Common myeloid progenitor, CD34-positive (primary cell): ENCODE measurements around the gene MLF2.

Source experiments
- CTCF ChIA-PET: fragments of 350-600 bp; sonication (Branson Sonifier 250); formaldehyde crosslinking; loops from one replicate; lab custom pipeline; 2021; ENCODE audit warnings: antibody characterized with exemption; lab: Charles Lee
- POLR2A ChIA-PET: fragments of 350-600 bp; sonication (Branson Sonifier 250); formaldehyde crosslinking; loops from one replicate; lab custom pipeline; 2021; ENCODE audit warnings: antibody characterized with exemption; lab: Charles Lee
- DNase-seq, 3 donors: peaks; one replicate each; pipeline versions ENCODE4 v3.0.0 to v3.0.0-alpha.2; 2013
- H3K27ac ChIP-seq, 2 experiments: 1 replicate in 1 of 2; 2 replicates in 1 of 2; pipeline ENCODE4 v1.7.0; 2013; ENCODE audit warnings: inconsistent platforms in 2 of 2, low read length in 2 of 2, mild to moderate bottlenecking in 2 of 2, low read depth in 1 of 2, moderate library complexity in 1 of 2; ENCODE audit not compliant: severe bottlenecking in 2 of 2, insufficient read depth in 1 of 2, poor library complexity in 1 of 2
- H3K27me3 ChIP-seq, 5 experiments: replicated peaks in 2 of 5; 1 replicate in 3 of 5; 2 replicates in 2 of 5; pipeline versions ENCODE4 v1.6.1 to v1.7.0; 2013; ENCODE audit warnings: low read length in 4 of 5, mild to moderate bottlenecking in 2 of 5, moderate library complexity in 2 of 5, inconsistent platforms in 1 of 5; ENCODE audit not compliant: insufficient read depth in 5 of 5, control insufficient read depth in 4 of 5
- H3K36me3 ChIP-seq, 4 experiments: 1 replicate in 2 of 4; 2 replicates in 2 of 4; pipeline versions ENCODE4 v1.6.1 to v1.7.0; 2013; ENCODE audit warnings: low read length in 3 of 4, control low read depth in 1 of 4, mild to moderate bottlenecking in 1 of 4; ENCODE audit not compliant: control insufficient read depth in 4 of 4, insufficient read depth in 4 of 4
- H3K4me1 ChIP-seq, 4 experiments: 1 replicate in 3 of 4; 2 replicates in 1 of 4; pipeline versions ENCODE4 v1.6.1 to v1.7.1; 2013; ENCODE audit warnings: low read length in 3 of 4, mild to moderate bottlenecking in 3 of 4, control low read depth in 1 of 4, inconsistent platforms in 1 of 4, moderate library complexity in 1 of 4; ENCODE audit not compliant: control insufficient read depth in 4 of 4, insufficient read depth in 4 of 4; ENCODE audit errors: control extremely low read depth in 1 of 4
- H3K4me3 ChIP-seq, 7 experiments: 1 replicate in 4 of 7; 2 replicates in 3 of 7; pipeline versions ENCODE4 v1.5.1 to v1.7.0; 2013; ENCODE audit warnings: mild to moderate bottlenecking in 7 of 7, low read length in 6 of 7, moderate library complexity in 6 of 7, inconsistent platforms in 2 of 7, low read depth in 2 of 7, control low read depth in 1 of 7; ENCODE audit not compliant: insufficient read depth in 4 of 7, control insufficient read depth in 1 of 7; ENCODE audit errors: extremely low read depth in 1 of 7
- H3K9me3 ChIP-seq, 5 experiments: 1 replicate in 4 of 5; 2 replicates in 1 of 5; pipeline versions ENCODE4 v1.6.1 to v1.7.1; 2013; ENCODE audit warnings: low read length in 4 of 5, mild to moderate bottlenecking in 2 of 5, inconsistent platforms in 1 of 5, low read depth in 1 of 5, moderate library complexity in 1 of 5; ENCODE audit not compliant: control insufficient read depth in 4 of 5, insufficient read depth in 2 of 5; ENCODE audit errors: control extremely low read depth in 1 of 5
- WGBS: methylation state at CpG from one replicate; pipeline ENCODE4 v1.1.5; 2013; ENCODE audit not compliant: insufficient coverage; 5-methylcytosine and 5-hydroxymethylcytosine counted together

Gene MLF2

DNA sequence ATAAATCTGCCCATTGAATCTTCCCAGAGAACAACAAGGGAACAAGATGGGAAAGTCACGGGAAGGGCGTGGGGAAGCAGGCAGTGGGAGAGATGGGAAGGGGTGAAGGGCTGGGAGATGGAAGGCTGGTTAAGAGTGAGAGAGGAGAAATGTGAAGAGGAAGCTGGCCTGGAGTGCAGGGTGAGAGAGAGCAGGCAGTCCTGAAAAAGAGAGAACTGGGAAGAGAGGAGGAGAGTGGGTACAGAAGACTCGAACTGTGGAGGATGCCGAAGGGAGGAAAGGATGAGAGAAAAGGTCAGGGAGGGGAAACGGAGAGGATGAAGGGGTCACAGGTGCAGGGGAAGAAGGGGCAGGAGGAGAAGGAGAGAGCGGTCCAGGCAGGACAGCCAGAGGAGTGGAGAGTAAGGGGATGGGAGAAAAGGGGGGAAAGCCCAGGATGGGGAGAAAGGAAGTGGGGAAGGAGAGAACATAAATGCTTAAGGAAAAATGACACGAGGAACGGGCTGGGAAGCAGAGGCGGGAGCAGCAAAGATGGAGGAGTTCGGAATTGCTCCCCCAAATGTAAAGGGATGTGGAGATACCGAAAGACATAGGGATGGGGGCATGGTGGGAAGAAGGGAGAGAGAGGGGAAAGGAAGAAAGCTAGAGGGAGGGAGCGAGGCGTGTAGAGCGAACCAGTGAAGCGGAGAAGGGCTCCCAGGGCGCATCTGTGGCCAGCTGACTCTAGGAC is 53.5 kb downstream of the MLF2 start:
- Histone ChIP-seq H3K9me3 (peaks cover 0 to 3% (median 0%) of the 10 kb centered on the region in 5 experiments), H3K27ac (no peak overlapping the region), H3K4me3 (peak overlapping the region in 1 of 7 experiments; percentile 55), H3K4me1 (peaks cover 0 to 20% (median 12%) of the 10 kb centered on the region in 4 experiments), H3K27me3 (peaks cover 2 to 71% (median 34%) of the 10 kb centered on the region in 5 experiments), H3K36me3 (no peaks in the 10 kb centered on the region)
- ChIA-PET POLR2A (interaction anchor here (0.8 kb wide), 1 partner anchor 24 kb away, joined by 3 read pairs; the partner anchor contains the start of gene COPS7A), CTCF (interaction anchor here (1.3 to 1.6 kb wide), 4 partner anchors 8 to 84 kb away, joined by 4 to 6 read pairs (median 4); no protein-coding TSS in a partner anchor)
- 39% methylated on average over 12 of the region's 16 CpGs for WGBS
- DNase-seq = no peak

DNA sequence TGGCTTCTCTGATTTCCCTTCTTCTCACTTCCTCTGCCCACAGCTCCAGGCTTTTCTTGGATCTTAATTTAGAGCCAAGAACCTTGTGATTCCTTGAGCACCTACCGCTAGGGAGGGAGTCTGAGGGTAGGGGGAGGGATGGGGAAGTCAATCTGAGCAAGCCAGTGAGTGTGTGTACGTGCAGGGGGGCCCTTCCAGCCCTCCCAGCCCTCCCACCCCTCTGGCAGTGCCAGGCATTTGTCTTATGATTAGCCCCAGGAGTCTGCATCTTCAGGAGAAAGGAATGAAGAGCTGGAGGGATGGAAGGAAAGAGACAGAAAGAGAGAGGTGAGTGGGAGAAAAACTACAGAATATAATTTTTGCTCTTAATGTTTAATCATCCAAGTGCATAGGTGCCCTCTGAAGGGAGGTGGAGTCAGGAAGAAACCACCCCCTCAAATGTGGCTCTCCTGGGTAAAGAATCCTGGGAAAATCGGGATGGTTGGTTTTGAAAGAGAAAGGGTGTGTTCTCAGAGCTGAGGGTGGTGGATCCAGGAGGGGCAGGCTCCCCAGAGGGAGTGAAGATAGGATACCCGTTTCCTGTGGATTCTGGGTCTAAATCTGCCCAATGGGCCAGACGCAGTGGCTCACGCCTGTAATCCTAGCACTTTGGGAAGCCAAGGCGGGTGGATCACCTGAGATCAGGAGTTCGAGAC is 54.4 kb downstream of the MLF2 start:
- no peak for DNase-seq
- ChIA-PET CTCF (interaction anchor here (0.9 to 2.6 kb wide), 13 partner anchors 9 to 144 kb away, joined by 3 to 8 read pairs (median 3); partner anchors contain the start of gene COPS7A), POLR2A (interaction anchor here (1.0 kb wide), 1 partner anchor 9 kb away, joined by 3 read pairs; the partner anchor contains the start of gene ZNF384)
- no peak overlapping the region for H3K27ac ChIP-seq
- H3K36me3 ChIP-seq = no peaks in the 10 kb centered on the region
- peaks cover 0 to 3% (median 0%) of the 10 kb centered on the region in 5 experiments for H3K9me3 ChIP-seq
- H3K27me3 ChIP-seq = peaks cover 2 to 62% (median 30%) of the 10 kb centered on the region in 5 experiments
- no peak overlapping the region for H3K4me3 ChIP-seq
- H3K4me1 ChIP-seq = peaks cover 0 to 15% (median 10%) of the 10 kb centered on the region in 4 experiments
- WGBS = 65% methylated on average over 7 of the region's 8 CpGs
